ENCODE data around the gene BATF2. TPM values are rescaled to one million over a fixed set of nuclear protein-coding genes. Genes with fewer than 3 reads are reported as not detected.

Gene BATF2
- total RNA-seq, 4 donors from 2014 or later = 0.68 to 1.9 (median 1.3) TPM; not detected in 1

- TF ChIP-seq, protein P1, sequence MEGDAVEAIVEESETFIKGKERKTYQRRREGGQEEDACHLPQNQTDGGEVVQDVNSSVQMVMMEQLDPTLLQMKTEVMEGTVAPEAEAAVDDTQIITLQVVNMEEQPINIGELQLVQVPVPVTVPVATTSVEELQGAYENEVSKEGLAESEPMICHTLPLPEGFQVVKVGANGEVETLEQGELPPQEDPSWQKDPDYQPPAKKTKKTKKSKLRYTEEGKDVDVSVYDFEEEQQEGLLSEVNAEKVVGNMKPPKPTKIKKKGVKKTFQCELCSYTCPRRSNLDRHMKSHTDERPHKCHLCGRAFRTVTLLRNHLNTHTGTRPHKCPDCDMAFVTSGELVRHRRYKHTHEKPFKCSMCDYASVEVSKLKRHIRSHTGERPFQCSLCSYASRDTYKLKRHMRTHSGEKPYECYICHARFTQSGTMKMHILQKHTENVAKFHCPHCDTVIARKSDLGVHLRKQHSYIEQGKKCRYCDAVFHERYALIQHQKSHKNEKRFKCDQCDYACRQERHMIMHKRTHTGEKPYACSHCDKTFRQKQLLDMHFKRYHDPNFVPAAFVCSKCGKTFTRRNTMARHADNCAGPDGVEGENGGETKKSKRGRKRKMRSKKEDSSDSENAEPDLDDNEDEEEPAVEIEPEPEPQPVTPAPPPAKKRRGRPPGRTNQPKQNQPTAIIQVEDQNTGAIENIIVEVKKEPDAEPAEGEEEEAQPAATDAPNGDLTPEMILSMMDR (IDR thresholded peaks at IDR 0.05; ENCODE audit: low read depth) = no peak
Measured at GRCh38 chr11:65021003-65021402, 24.2 kb upstream of the BATF2 start.

GRCh38 chr11:65019824-65020223 lies 23.1 kb upstream of the BATF2 start:
- TF ChIP-seq, protein P1 (IDR thresholded peaks at IDR 0.05; ENCODE audit: low read depth) = no peak

DNA sequence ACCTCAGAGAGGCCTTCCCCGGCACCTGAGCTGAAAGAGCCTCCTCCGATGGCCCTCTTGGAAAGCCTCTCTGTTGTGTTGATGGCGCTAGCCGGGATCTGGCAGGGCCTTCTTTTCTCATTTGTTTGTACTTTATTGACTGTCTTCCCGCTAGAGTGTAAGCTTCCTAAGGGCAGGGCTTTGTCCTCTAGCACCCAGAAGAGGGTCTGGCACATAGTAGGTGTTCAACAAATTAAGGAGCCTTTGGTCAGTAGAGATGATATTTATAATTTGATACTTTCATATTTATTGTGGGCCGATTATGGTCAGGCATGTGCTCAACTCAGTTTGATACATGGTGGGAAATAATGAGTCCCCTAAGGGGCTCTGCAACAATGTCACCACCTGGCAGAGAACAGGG lies 21.2 kb upstream of the BATF2 start:
- TF ChIP-seq, protein P1 (IDR thresholded peaks at IDR 0.05; ENCODE audit: low read depth) = no peak

DNA sequence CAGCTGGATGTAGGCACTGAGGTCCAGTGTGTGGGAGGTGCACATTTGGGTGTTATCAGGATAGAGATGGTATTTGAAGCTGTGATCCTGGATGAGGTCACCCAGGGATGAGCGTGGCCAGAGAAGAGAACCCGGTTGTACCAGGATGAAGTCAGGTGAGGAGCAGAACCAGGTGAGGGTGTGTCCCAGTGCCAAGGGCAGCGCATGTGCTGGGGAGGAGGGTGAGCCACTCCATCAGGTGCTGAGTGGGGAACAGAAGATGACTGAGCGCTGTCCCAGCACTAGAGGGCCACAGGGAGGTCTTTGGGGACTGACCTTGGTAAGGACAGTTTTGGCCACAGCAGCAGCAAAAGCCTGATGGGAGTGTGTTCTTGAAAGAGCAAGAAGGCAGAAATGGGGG lies 19.9 kb upstream of the BATF2 start:
- TF ChIP-seq, protein P1 (IDR thresholded peaks at IDR 0.05; ENCODE audit: low read depth) = no peak

GRCh38 chr11:65014726-65015227 lies 18.0 kb upstream of the BATF2 start:
- TF ChIP-seq, protein P1 (IDR thresholded peaks at IDR 0.05; ENCODE audit: low read depth) = no peak

- TF ChIP-seq, protein P1 (IDR thresholded peaks at IDR 0.05; ENCODE audit: low read depth) = no peak
Measured at GRCh38 chr11:65013888-65014725, 17.3 kb upstream of the BATF2 start, which contains the start of gene ARL2. ARL2 (plus strand) TSS chr11:65014160; CDS start chr11:65014208, 48 bp downstream.

GRCh38 chr11:65013130-65013887 lies 16.5 kb upstream of the BATF2 start:
- TF ChIP-seq, protein P1 (IDR thresholded peaks at IDR 0.05; ENCODE audit: low read depth) = no peak
